K562 (cell line): ENCODE measurements around the gene CPPED1. TPM values are rescaled to one million over a fixed set of nuclear protein-coding genes. Genes with fewer than 3 reads are reported as not detected.
A peak's percentile ranks its signal among the peaks of the same experiment; 100 is the strongest.

Source experiments
- EHMT2 ChIP-seq: fragments of 450-650 bp; IDR thresholded peaks from 2 replicates; pipeline ENCODE4 v1.6.1; 2018; ENCODE audit warnings: antibody characterized with exemption
- GATA2 ChIP-seq: sonication (generic); formaldehyde crosslinking; IDR thresholded peaks from 2 replicates; pipeline ENCODE4 v1.4.0; 2020; ENCODE audit warnings: mild to moderate bottlenecking, missing genetic modification reagents
- HSF4 ChIP-seq: fragments of 250-450 bp; sonication (Bioruptor Pico); IDR thresholded peaks from 2 replicates; pipeline ENCODE4 v2.1.2; 2022; ENCODE audit warnings: mild to moderate bottlenecking, moderate library complexity, borderline replicate concordance
- SMARCE1 ChIP-seq: fragments of 450-650 bp; IDR thresholded peaks from 2 replicates; pipeline ENCODE4 v1.7.1; 2016; ENCODE audit warnings: mild to moderate bottlenecking
- ZBTB2 ChIP-seq: fragments of 450-650 bp; IDR thresholded peaks from 2 replicates; pipeline ENCODE4 v1.6.1; 2016; ENCODE audit warnings: antibody characterized with exemption
- ZNF384 ChIP-seq: IDR thresholded peaks from 2 replicates; pipeline ENCODE4 v1.6.1; 2012; ENCODE audit warnings: low read depth, low read length, improper control_type of control experiment
- ZNF57 ChIP-seq: fragments of 450-650 bp; formaldehyde crosslinking; IDR thresholded peaks from 2 replicates; pipeline ENCODE4 v1.4.0; 2020; ENCODE audit warnings: mild to moderate bottlenecking, moderate library complexity
- polyA plus RNA-seq, 8 experiments: library from polyadenylated mRNA; depleted of rRNA in 4 of 8; stranded (reverse) in 5 of 8; unstranded in 3 of 8; fragments of >200 nt; fragmentation: Nextera tagmentation in 2 of 8; fragmentation: Illumina TruSeq in 1 of 8; extraction: Ambion mirVana in 2 of 8; extraction: Trizol in 1 of 8; gene quantifications; 2 replicates each; pipeline versions ENCODE4 v1.2.1 to v1.2.3, GENCODE V29; 2011 to 2014; ENCODE audit warnings: inconsistent platforms in 1 of 8, missing spikeins in 1 of 8
- total RNA-seq, 7 experiments: library from RNA; depleted of rRNA in 6 of 7; stranded (reverse); fragments of >200 nt in 6 of 7; fragmentation: Illumina TruSeq in 2 of 7; extraction: Trizol in 2 of 7; gene quantifications; 2 replicates each; pipeline versions ENCODE4 v1.2.1 to v1.2.3, GENCODE V29; 2011 to 2021; ENCODE audit warnings: low replicate concordance in 1 of 7
- TF ChIP-seq, protein P1 (sequence below): fragments of 450-650 bp; IDR thresholded peaks from 2 replicates; pipeline ENCODE4 v1.6.1; 2018; ENCODE audit warnings: mild to moderate bottlenecking, low read depth; ENCODE audit not compliant: partially characterized antibody
- TF ChIP-seq, protein P2 (sequence below): sonication (generic); formaldehyde crosslinking; IDR thresholded peaks from 2 replicates; pipeline ENCODE4 v1.8.1; 2023; ENCODE audit warnings: missing genetic modification reagents, mild to moderate bottlenecking, borderline replicate concordance
- TF ChIP-seq, protein P3 (sequence below): sonication (generic); formaldehyde crosslinking; IDR thresholded peaks from 2 replicates; pipeline ENCODE4 v1.8.1; 2023; ENCODE audit warnings: mild to moderate bottlenecking, missing genetic modification reagents

Gene CPPED1
- total and polyA plus RNA-seq, 9 of the 15 experiments (the other 6 are each of a cell fraction or from before 2014, with no cell fraction given) = 7.5 to 25.7 (median 16.9) TPM

GRCh38 chr16:12803203-12804093, at the start of gene CPPED1 (continued):
- TF ChIP-seq, protein P1, sequence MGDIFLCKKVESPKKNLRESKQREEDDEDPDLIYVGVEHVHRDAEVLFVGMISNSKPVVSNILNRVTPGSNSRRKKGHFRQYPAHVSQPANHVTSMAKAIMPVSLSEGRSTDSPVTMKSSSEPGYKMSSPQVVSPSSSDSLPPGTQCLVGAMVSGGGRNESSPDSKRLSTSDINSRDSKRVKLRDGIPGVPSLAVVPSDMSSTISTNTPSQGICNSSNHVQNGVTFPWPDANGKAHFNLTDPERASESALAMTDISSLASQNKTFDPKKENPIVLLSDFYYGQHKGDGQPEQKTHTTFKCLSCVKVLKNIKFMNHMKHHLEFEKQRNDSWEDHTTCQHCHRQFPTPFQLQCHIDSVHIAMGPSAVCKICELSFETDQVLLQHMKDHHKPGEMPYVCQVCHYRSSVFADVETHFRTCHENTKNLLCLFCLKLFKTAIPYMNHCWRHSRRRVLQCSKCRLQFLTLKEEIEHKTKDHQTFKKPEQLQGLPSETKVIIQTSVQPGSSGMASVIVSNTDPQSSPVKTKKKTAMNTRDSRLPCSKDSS = no peak
- TF ChIP-seq, protein P2, sequence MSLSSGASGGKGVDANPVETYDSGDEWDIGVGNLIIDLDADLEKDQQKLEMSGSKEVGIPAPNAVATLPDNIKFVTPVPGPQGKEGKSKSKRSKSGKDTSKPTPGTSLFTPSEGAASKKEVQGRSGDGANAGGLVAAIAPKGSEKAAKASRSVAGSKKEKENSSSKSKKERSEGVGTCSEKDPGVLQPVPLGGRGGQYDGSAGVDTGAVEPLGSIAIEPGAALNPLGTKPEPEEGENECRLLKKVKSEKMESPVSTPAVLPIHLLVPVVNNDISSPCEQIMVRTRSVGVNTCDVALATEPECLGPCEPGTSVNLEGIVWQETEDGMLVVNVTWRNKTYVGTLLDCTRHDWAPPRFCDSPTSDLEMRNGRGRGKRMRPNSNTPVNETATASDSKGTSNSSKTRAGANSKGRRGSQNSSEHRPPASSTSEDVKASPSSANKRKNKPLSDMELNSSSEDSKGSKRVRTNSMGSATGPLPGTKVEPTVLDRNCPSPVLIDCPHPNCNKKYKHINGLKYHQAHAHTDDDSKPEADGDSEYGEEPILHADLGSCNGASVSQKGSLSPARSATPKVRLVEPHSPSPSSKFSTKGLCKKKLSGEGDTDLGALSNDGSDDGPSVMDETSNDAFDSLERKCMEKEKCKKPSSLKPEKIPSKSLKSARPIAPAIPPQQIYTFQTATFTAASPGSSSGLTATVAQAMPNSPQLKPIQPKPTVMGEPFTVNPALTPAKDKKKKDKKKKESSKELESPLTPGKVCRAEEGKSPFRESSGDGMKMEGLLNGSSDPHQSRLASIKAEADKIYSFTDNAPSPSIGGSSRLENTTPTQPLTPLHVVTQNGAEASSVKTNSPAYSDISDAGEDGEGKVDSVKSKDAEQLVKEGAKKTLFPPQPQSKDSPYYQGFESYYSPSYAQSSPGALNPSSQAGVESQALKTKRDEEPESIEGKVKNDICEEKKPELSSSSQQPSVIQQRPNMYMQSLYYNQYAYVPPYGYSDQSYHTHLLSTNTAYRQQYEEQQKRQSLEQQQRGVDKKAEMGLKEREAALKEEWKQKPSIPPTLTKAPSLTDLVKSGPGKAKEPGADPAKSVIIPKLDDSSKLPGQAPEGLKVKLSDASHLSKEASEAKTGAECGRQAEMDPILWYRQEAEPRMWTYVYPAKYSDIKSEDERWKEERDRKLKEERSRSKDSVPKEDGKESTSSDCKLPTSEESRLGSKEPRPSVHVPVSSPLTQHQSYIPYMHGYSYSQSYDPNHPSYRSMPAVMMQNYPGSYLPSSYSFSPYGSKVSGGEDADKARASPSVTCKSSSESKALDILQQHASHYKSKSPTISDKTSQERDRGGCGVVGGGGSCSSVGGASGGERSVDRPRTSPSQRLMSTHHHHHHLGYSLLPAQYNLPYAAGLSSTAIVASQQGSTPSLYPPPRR = no peak
- no peak for TF ChIP-seq ZNF384
- no peak for TF ChIP-seq GATA2
- TF ChIP-seq ZNF57 (CRISPR knock-in tag) = no peak
- TF ChIP-seq SMARCE1 = no peak; the same call in 1 of the 2 replicates
- no peak; the same call in 1 of the 2 replicates for TF ChIP-seq ZBTB2
- TF ChIP-seq, protein P3, sequence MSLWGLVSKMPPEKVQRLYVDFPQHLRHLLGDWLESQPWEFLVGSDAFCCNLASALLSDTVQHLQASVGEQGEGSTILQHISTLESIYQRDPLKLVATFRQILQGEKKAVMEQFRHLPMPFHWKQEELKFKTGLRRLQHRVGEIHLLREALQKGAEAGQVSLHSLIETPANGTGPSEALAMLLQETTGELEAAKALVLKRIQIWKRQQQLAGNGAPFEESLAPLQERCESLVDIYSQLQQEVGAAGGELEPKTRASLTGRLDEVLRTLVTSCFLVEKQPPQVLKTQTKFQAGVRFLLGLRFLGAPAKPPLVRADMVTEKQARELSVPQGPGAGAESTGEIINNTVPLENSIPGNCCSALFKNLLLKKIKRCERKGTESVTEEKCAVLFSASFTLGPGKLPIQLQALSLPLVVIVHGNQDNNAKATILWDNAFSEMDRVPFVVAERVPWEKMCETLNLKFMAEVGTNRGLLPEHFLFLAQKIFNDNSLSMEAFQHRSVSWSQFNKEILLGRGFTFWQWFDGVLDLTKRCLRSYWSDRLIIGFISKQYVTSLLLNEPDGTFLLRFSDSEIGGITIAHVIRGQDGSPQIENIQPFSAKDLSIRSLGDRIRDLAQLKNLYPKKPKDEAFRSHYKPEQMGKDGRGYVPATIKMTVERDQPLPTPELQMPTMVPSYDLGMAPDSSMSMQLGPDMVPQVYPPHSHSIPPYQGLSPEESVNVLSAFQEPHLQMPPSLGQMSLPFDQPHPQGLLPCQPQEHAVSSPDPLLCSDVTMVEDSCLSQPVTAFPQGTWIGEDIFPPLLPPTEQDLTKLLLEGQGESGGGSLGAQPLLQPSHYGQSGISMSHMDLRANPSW (CRISPR knock-in tag) = no peak
- peak; percentile 73 for TF ChIP-seq EHMT2
- no peak for TF ChIP-seq HSF4 (CRISPR knock-in tag)
